Effector memory CD4-positive, alpha-beta T cell (primary cell): ENCODE data around the gene PRKCE.

Source experiments
- DNase-seq, 3 donors: peaks; one replicate each; pipeline ENCODE4 v3.0.0-alpha.2; 2020
- H3K27ac ChIP-seq: 2 replicates; pipeline ENCODE4 v1.7.0; 2013; ENCODE audit warnings: mild to moderate bottlenecking, low read length, moderate library complexity; ENCODE audit not compliant: insufficient read depth, poor library complexity, severe bottlenecking
- H3K27me3 ChIP-seq: replicated peaks from 2 replicates; pipeline ENCODE4 v1.7.0; 2013; ENCODE audit warnings: mild to moderate bottlenecking, low read length; ENCODE audit not compliant: insufficient read depth, control insufficient read depth, poor library complexity, severe bottlenecking
- H3K36me3 ChIP-seq: 2 replicates; pipeline ENCODE4 v1.7.0; 2013; ENCODE audit warnings: mild to moderate bottlenecking, low read length, moderate library complexity; ENCODE audit not compliant: control insufficient read depth, insufficient read depth
- H3K4me1 ChIP-seq: 2 replicates; pipeline ENCODE4 v1.7.0; 2013; ENCODE audit warnings: low read length, mild to moderate bottlenecking; ENCODE audit not compliant: control insufficient read depth, insufficient read depth, poor library complexity, severe bottlenecking
- H3K4me3 ChIP-seq: 2 replicates; pipeline ENCODE4 v1.7.0; 2013; ENCODE audit warnings: low read length, low read depth, mild to moderate bottlenecking; ENCODE audit not compliant: insufficient read depth, poor library complexity, severe bottlenecking
- H3K9me3 ChIP-seq: 2 replicates; pipeline ENCODE4 v1.7.0; 2013; ENCODE audit warnings: mild to moderate bottlenecking, low read length, moderate library complexity; ENCODE audit not compliant: control insufficient read depth

The PRKCE gene

GRCh38 chr2:46158661-46159060 lies 507.2 kb downstream of the PRKCE start:
- DNase-seq, result no peak
- Histone ChIP-seq H3K27ac (no peak overlapping the region), H3K36me3 (no peaks in the 10 kb centered on the region), H3K4me1 (no peaks in the 10 kb centered on the region), H3K4me3 (no peak overlapping the region), H3K27me3 (no peaks in the 10 kb centered on the region), H3K9me3 (no peaks in the 10 kb centered on the region)

GRCh38 chr2:46160326-46160725 lies 508.9 kb downstream of the PRKCE start:
- Histone ChIP-seq H3K27ac (no peak overlapping the region), H3K36me3 (no peaks in the 10 kb centered on the region), H3K9me3 (no peaks in the 10 kb centered on the region), H3K27me3 (no peaks in the 10 kb centered on the region), H3K4me3 (no peak overlapping the region), H3K4me1 (no peaks in the 10 kb centered on the region)
- no peak for DNase-seq

- Histone ChIP-seq H3K36me3 (no peaks in the 10 kb centered on the region), H3K4me1 (no peaks in the 10 kb centered on the region), H3K4me3 (no peak overlapping the region), H3K9me3 (no peaks in the 10 kb centered on the region), H3K27ac (no peak overlapping the region), H3K27me3 (no peaks in the 10 kb centered on the region)
- DNase-seq, result no peak
Measured at GRCh38 chr2:46161315-46161714, 509.8 kb downstream of the PRKCE start.

- no peaks in the 10 kb centered on the region for H3K27me3 ChIP-seq
- no peaks in the 10 kb centered on the region for H3K4me1 ChIP-seq
- no peak overlapping the region for H3K27ac ChIP-seq
- no peak for DNase-seq
- H3K9me3 ChIP-seq, result no peaks in the 10 kb centered on the region
- no peaks in the 10 kb centered on the region for H3K36me3 ChIP-seq
- H3K4me3 ChIP-seq, result no peak overlapping the region
Measured at GRCh38 chr2:46161911-46162310, 510.4 kb downstream of the PRKCE start.

GRCh38 chr2:46162329-46163097 lies 511.0 kb downstream of the PRKCE start:
- no peaks in the 10 kb centered on the region for H3K27me3 ChIP-seq
- no peaks in the 10 kb centered on the region for H3K4me1 ChIP-seq
- DNase-seq, result no peak
- H3K27ac ChIP-seq, result no peak overlapping the region
- no peak overlapping the region for H3K4me3 ChIP-seq
- H3K9me3 ChIP-seq, result no peaks in the 10 kb centered on the region
- H3K36me3 ChIP-seq, result no peaks in the 10 kb centered on the region

- no peak overlapping the region for H3K4me3 ChIP-seq
- DNase-seq, result no peak
- H3K9me3 ChIP-seq, result no peaks in the 10 kb centered on the region
Measured at GRCh38 chr2:46163098-46163430, 511.6 kb downstream of the PRKCE start.

GRCh38 chr2:46163804-46164528 lies 512.5 kb downstream of the PRKCE start:
- Histone ChIP-seq H3K4me3 (no peak overlapping the region), H3K27me3 (no peaks in the 10 kb centered on the region), H3K4me1 (no peaks in the 10 kb centered on the region), H3K9me3 (no peaks in the 10 kb centered on the region), H3K36me3 (no peaks in the 10 kb centered on the region), H3K27ac (no peak overlapping the region)
- DNase-seq, result no peak

More at GRCh38 chr2:46163098-46163430, 511.6 kb downstream of the PRKCE start:
- Histone ChIP-seq H3K27me3 (no peaks in the 10 kb centered on the region), H3K36me3 (no peaks in the 10 kb centered on the region), H3K4me1 (no peaks in the 10 kb centered on the region), H3K27ac (no peak overlapping the region)

GRCh38 chr2:46164529-46165301 lies 513.2 kb downstream of the PRKCE start:
- Histone ChIP-seq H3K9me3 (no peaks in the 10 kb centered on the region), H3K27me3 (no peaks in the 10 kb centered on the region), H3K27ac (no peak overlapping the region), H3K4me1 (no peaks in the 10 kb centered on the region), H3K4me3 (no peak overlapping the region), H3K36me3 (no peaks in the 10 kb centered on the region)
- no peak for DNase-seq

GRCh38 chr2:46165916-46166315 lies 514.4 kb downstream of the PRKCE start:
- no peak for DNase-seq
- Histone ChIP-seq H3K27ac (no peak overlapping the region), H3K4me1 (no peaks in the 10 kb centered on the region), H3K4me3 (no peak overlapping the region), H3K27me3 (no peaks in the 10 kb centered on the region), H3K36me3 (no peaks in the 10 kb centered on the region), H3K9me3 (no peaks in the 10 kb centered on the region)

GRCh38 chr2:46167406-46167805 lies 515.9 kb downstream of the PRKCE start:
- no peak overlapping the region for H3K27ac ChIP-seq

More at GRCh38 chr2:46167406-46167805, 515.9 kb downstream of the PRKCE start:
- no peak overlapping the region for H3K4me3 ChIP-seq
- H3K36me3 ChIP-seq, result no peaks in the 10 kb centered on the region
- no peak for DNase-seq
- H3K9me3 ChIP-seq, result no peaks in the 10 kb centered on the region
- no peaks in the 10 kb centered on the region for H3K27me3 ChIP-seq
- no peaks in the 10 kb centered on the region for H3K4me1 ChIP-seq
